ENCODE data around the gene ZCCHC3.
"Not testable (repeated sequence)": the region's sequence is repeated elsewhere in the genome, so short reads cannot be mapped to it uniquely, and the experiment has no call there.

ZCCHC3 gene

GRCh38 chr20:297098-297924 is at the start of gene ZCCHC3:
Gene ZCCHC3 (plus strand): TSS chr20:297570. CDS start chr20:297587, 17 bp downstream.
- DNase-seq (ENCODE audit: low read depth in 2 of 2): peak; percentile 92 to 94

GRCh38 chr20:251354-251753 is 46.0 kb upstream of the ZCCHC3 start:
- no peak for DNase-seq (ENCODE audit: low read depth in 2 of 2)

GRCh38 chr20:252801-253200 is 44.6 kb upstream of the ZCCHC3 start:
- no peak for DNase-seq (ENCODE audit: low read depth in 2 of 2)

- not testable (repeated sequence) for DNase-seq (ENCODE audit: low read depth in 2 of 2)
These were observed 43.9 kb upstream of the ZCCHC3 start for GRCh38 chr20:253447-253846.

GRCh38 chr20:257419-257818 is 40.0 kb upstream of the ZCCHC3 start, which contains the start of gene DEFB132:
Gene DEFB132 (plus strand): TSS chr20:257724. CDS start chr20:257779, 55 bp downstream.
- no peak for DNase-seq (ENCODE audit: low read depth in 2 of 2)

- no peak for DNase-seq (ENCODE audit: low read depth in 2 of 2)
These were observed 39.0 kb upstream of the ZCCHC3 start for GRCh38 chr20:258269-258858.

- DNase-seq (ENCODE audit: low read depth in 2 of 2): no peak
These were observed 38.4 kb upstream of the ZCCHC3 start for GRCh38 chr20:258963-259362.

- DNase-seq (ENCODE audit: low read depth in 2 of 2): no peak
These were observed 37.4 kb upstream of the ZCCHC3 start for GRCh38 chr20:259981-260380.

GRCh38 chr20:263701-264100 is 33.7 kb upstream of the ZCCHC3 start:
- no peak for DNase-seq (ENCODE audit: low read depth in 2 of 2)

GRCh38 chr20:266596-267562 is 30.5 kb upstream of the ZCCHC3 start:
- DNase-seq (ENCODE audit: low read depth in 2 of 2): peak; percentile 21 to 26

- DNase-seq (ENCODE audit: low read depth in 2 of 2): no peak
These were observed 26.9 kb upstream of the ZCCHC3 start for GRCh38 chr20:270517-270916.

GRCh38 chr20:271069-271468 is 26.3 kb upstream of the ZCCHC3 start:
- DNase-seq (ENCODE audit: low read depth in 2 of 2): no peak

GRCh38 chr20:271528-271927 is 25.8 kb upstream of the ZCCHC3 start:
- no peak for DNase-seq (ENCODE audit: low read depth in 2 of 2)

- DNase-seq (ENCODE audit: low read depth in 2 of 2): no peak
These were observed 24.7 kb upstream of the ZCCHC3 start for GRCh38 chr20:272718-273117.

- no peak for DNase-seq (ENCODE audit: low read depth in 2 of 2)
These were observed 23.5 kb upstream of the ZCCHC3 start for GRCh38 chr20:273884-274283.

GRCh38 chr20:275791-276190 is 21.6 kb upstream of the ZCCHC3 start:
- DNase-seq (ENCODE audit: low read depth in 2 of 2): no peak

- DNase-seq (ENCODE audit: low read depth in 2 of 2): no peak
These were observed 20.5 kb upstream of the ZCCHC3 start for GRCh38 chr20:276620-277495.

GRCh38 chr20:277496-277781 is 19.9 kb upstream of the ZCCHC3 start:
- DNase-seq (ENCODE audit: low read depth in 2 of 2): no peak

- no peak for DNase-seq (ENCODE audit: low read depth in 2 of 2)
These were observed 19.2 kb upstream of the ZCCHC3 start for GRCh38 chr20:278181-278580.

- no peak for DNase-seq (ENCODE audit: low read depth in 2 of 2)
These were observed 18.5 kb upstream of the ZCCHC3 start for GRCh38 chr20:278607-279571.
